Caki2 (cell line): Measurements from ENCODE around the gene EFHC1. TPM values are rescaled to one million over a fixed set of nuclear protein-coding genes. Genes with fewer than 3 reads are reported as not detected.

ENCODE experiments used
- DNase-seq: peaks from one replicate; pipeline ENCODE4 v3.0.0-alpha.2; 2015; ENCODE audit warnings: low read depth
- in situ Hi-C: cut with HindIII; loops from 2 replicates; pipeline ENCODE4 v1.10.0; 2016; ENCODE audit warnings: low sequenced_read_pairs, low pct_unique_long_range_greater_than_20kb, mixed read lengths
- total RNA-seq: library from RNA; depleted of rRNA; stranded (reverse); fragments of >200 nt; shearing (Covaris generic); gene quantifications from 2 replicates; pipeline ENCODE4 v1.2.3, GENCODE V29; 2014; ENCODE audit warnings: low replicate concordance

The EFHC1 gene
- total RNA-seq, 1 experiment from 2014 or later, result 22.5 TPM

- no peak for DNase-seq
- in situ Hi-C loops, result no loop called here
These were observed 120.3 kb downstream of the EFHC1 start for GRCh38 chr6:52540286-52540902.

GRCh38 chr6:52541135-52541534, 121.0 kb downstream of the EFHC1 start:
- no peak for DNase-seq
- in situ Hi-C loops, result no loop called here

GRCh38 chr6:52543262-52543661, 123.1 kb downstream of the EFHC1 start:
- in situ Hi-C loops, result no loop called here
- DNase-seq, result no peak

- in situ Hi-C loops, result no loop called here
- DNase-seq, result no peak
These were observed 123.8 kb downstream of the EFHC1 start for GRCh38 chr6:52543729-52544601.

- in situ Hi-C loops, result no loop called here
These were observed 124.7 kb downstream of the EFHC1 start for GRCh38 chr6:52544602-52545405.

GRCh38 chr6:52545406-52546119, 125.4 kb downstream of the EFHC1 start:
- DNase-seq, result no peak
- in situ Hi-C loops, result no loop called here

More at GRCh38 chr6:52544602-52545405, 124.7 kb downstream of the EFHC1 start:
- DNase-seq, result no peak

GRCh38 chr6:52546192-52546591, 126.0 kb downstream of the EFHC1 start:
- in situ Hi-C loops, result no loop called here
- no peak for DNase-seq

GRCh38 chr6:52546678-52547077, 126.5 kb downstream of the EFHC1 start:
- in situ Hi-C loops, result no loop called here
- DNase-seq, result no peak

- DNase-seq, result no peak
- in situ Hi-C loops, result no loop called here
These were observed 127.7 kb downstream of the EFHC1 start for GRCh38 chr6:52547647-52548352.

GRCh38 chr6:52548353-52548713, 128.2 kb downstream of the EFHC1 start:
- in situ Hi-C loops, result no loop called here
- DNase-seq, result no peak

- in situ Hi-C loops, result no loop called here
These were observed 128.9 kb downstream of the EFHC1 start for GRCh38 chr6:52548999-52549398.

GRCh38 chr6:52549428-52549827, 129.3 kb downstream of the EFHC1 start:
- in situ Hi-C loops, result no loop called here
- no peak for DNase-seq

More at GRCh38 chr6:52548999-52549398, 128.9 kb downstream of the EFHC1 start:
- no peak for DNase-seq

GRCh38 chr6:52550014-52550575, 130.0 kb downstream of the EFHC1 start:
- in situ Hi-C loops, result no loop called here
- DNase-seq, result no peak

GRCh38 chr6:52550870-52551269, 130.7 kb downstream of the EFHC1 start:
- in situ Hi-C loops, result no loop called here
- DNase-seq, result no peak

- DNase-seq, result peak; percentile 60
- in situ Hi-C loops, result no loop called here
These were observed 131.5 kb downstream of the EFHC1 start for GRCh38 chr6:52551483-52552277.

- in situ Hi-C loops, result no loop called here
- no peak for DNase-seq
These were observed 132.1 kb downstream of the EFHC1 start for GRCh38 chr6:52552278-52552643.

- in situ Hi-C loops, result no loop called here
- no peak for DNase-seq
These were observed 133.0 kb downstream of the EFHC1 start for GRCh38 chr6:52553158-52553557.
